ENCODE measurements around the gene PGLYRP3.

DNA sequence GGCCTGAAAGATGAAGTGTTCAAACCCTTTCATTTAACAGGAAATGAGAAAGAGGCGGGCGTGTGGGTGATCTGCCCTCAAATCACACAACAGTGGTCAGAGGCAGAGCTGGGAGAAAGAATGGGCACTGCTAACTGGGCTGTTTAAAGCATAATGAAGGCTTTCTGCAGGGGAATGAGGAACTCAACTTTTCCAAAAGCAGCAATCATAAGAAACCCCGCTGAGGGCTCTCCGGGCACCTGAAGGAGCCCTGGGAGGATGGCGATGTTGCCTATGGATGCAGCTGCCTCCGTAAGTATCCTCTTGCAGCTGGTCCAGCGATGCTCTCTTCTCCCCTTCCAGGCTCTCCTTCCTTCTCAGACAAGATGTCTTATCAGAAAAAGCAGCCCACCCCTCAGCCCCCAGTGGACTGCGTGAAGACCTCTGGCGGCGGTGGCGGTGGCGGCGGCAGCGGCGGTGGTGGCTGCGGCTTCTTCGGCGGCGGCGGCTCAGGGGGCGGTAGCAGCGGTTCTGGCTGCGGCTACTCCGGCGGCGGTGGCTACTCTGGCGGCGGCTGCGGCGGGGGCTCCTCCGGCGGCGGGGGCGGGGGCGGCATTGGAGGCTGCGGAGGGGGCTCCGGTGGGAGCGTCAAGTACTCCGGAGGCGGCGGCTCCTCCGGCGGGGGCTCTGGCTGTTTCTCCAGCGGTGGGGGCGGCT is 52.0 kb downstream of the PGLYRP3 start:
- TF ChIP-seq GATA2 (IDR thresholded peaks at IDR 0.05; ENCODE audit: low read depth, low read length) (no peak), GATA3 (IDR thresholded peaks at IDR 0.05; ENCODE audit: low read depth, low read length) (no peak)

Data from SH-SY5Y (cell line).